GM12878 (cell line): Measurements from ENCODE around the gene SRMS. TPM values are rescaled to one million over a fixed set of nuclear protein-coding genes. Genes with fewer than 3 reads are reported as not detected.

ENCODE experiments used
- ATAC-seq: fragments of 200-7000 bp; cut with Tn5 transposase; 3 replicates; pipeline ENCODE4 v1.9.1; 2020; ENCODE audit warnings: mild to moderate bottlenecking, moderate library complexity
- BruUV-seq: library from RNA; stranded (reverse); fragments of 400-500 nt; replicated peaks from 2 replicates; lab custom pipeline; 2021; lab: Mats Ljungman, UMichigan
- CTCF ChIA-PET: fragments of 300-600 bp; sonication (Branson Sonifier 250); formaldehyde crosslinking; extraction: SDS; loops from one replicate; lab custom pipeline; 2021; ENCODE audit warnings: inconsistent platforms; lab: Yijun Ruan, JAX
- POLR2A ChIA-PET: fragments of 350-600 bp; formaldehyde crosslinking; extraction: SDS; loops from one replicate; lab custom pipeline; 2021; ENCODE audit warnings: inconsistent platforms; lab: Charles Lee
- RAD21 ChIA-PET: fragments of 300-600 bp; sonication (Branson Sonifier 250); formaldehyde crosslinking; loops from one replicate; lab custom pipeline; 2023; ENCODE audit warnings: antibody characterized with exemption; ENCODE audit not compliant: unreplicated experiment; lab: Charles Lee
- SMC1A ChIA-PET: fragments of 300-600 bp; sonication (Branson Sonifier 250); formaldehyde crosslinking; loops from one replicate; lab custom pipeline; 2023; ENCODE audit not compliant: unreplicated experiment, uncharacterized antibody; lab: Charles Lee
- DNase-seq: peaks from one replicate; pipeline ENCODE4 v3.0.0-alpha.2; 2011; ENCODE audit warnings: low read depth, low spot score
- FAIRE-seq: peaks from 3 replicates; lab custom pipeline; 2011; peaks lifted over from hg19 to GRCh38; lab: Jason Lieb, UNC
- H2AFZ ChIP-seq: 2 replicates; pipeline ENCODE4 v1.6.0; 2011; ENCODE audit warnings: low read depth, low read length, control low read depth; ENCODE audit not compliant: control insufficient read depth
- H3K27ac ChIP-seq: 2 replicates; pipeline ENCODE4 v1.5.1; 2011; ENCODE audit warnings: control low read depth; ENCODE audit not compliant: control insufficient read depth, insufficient read depth
- H3K27me3 ChIP-seq, 2 experiments: replicated peaks in 1 of 2; 2 replicates each; pipeline versions ENCODE4 v1.6.0 to v1.6.1; 2011; ENCODE audit warnings: low read length in 1 of 2; ENCODE audit not compliant: control insufficient read depth in 2 of 2, insufficient read depth in 2 of 2
- H3K36me3 ChIP-seq, 2 experiments: 2 replicates each; pipeline ENCODE4 v1.5.1; 2011; ENCODE audit warnings: low read length in 1 of 2; ENCODE audit not compliant: control insufficient read depth in 2 of 2, insufficient read depth in 2 of 2
- H3K4me1 ChIP-seq: 2 replicates; pipeline ENCODE4 v1.6.1; 2011; ENCODE audit warnings: mild to moderate bottlenecking, low read length, moderate library complexity, mixed read lengths; ENCODE audit not compliant: control insufficient read depth, insufficient read depth
- H3K4me2 ChIP-seq: 2 replicates; pipeline ENCODE4 v1.6.0; 2011; ENCODE audit warnings: control low read depth; ENCODE audit not compliant: control insufficient read depth, insufficient read depth
- H3K4me3 ChIP-seq: fragments of 200-600 bp; sonication (generic); 2 replicates; pipeline ENCODE4 v1.5.1; 2016
- H3K79me2 ChIP-seq: 2 replicates; pipeline ENCODE4 v1.6.0; 2011; ENCODE audit warnings: low read length; ENCODE audit not compliant: control insufficient read depth, insufficient read depth
- H3K9ac ChIP-seq: 2 replicates; pipeline ENCODE4 v1.8.0; 2011; ENCODE audit warnings: low read length, control low read depth, mixed read lengths; ENCODE audit not compliant: control insufficient read depth, insufficient read depth
- H3K9me3 ChIP-seq: replicated peaks from 3 replicates; pipeline ENCODE4 v1.5.1; 2011; ENCODE audit warnings: mild to moderate bottlenecking, low read length; ENCODE audit not compliant: control insufficient read depth, insufficient read depth
- H4K20me1 ChIP-seq: 2 replicates; pipeline ENCODE4 v1.6.0; 2011; ENCODE audit not compliant: control insufficient read depth, insufficient read depth
- BCL11A ChIP-seq: IDR thresholded peaks from 2 replicates; pipeline ENCODE4 v1.6.1; 2011; ENCODE audit warnings: low read depth, low read length
- EED ChIP-seq: sonication (generic); IDR thresholded peaks from 2 replicates; pipeline ENCODE4 v1.6.1; 2016; ENCODE audit warnings: antibody characterized with exemption, low read depth
- GABPA ChIP-seq: IDR thresholded peaks from 2 replicates; pipeline ENCODE4 v1.6.1; 2014; ENCODE audit warnings: antibody characterized with exemption, low read depth, mild to moderate bottlenecking, inconsistent platforms
- JUNB ChIP-seq: IDR thresholded peaks from 2 replicates; pipeline ENCODE4 v1.6.1; 2016; ENCODE audit warnings: antibody characterized with exemption, mild to moderate bottlenecking
- NBN ChIP-seq: fragments of 450-650 bp; IDR thresholded peaks from 2 replicates; pipeline ENCODE4 v1.6.1; 2016
- RFX5 ChIP-seq: IDR thresholded peaks from 2 replicates; pipeline ENCODE4 v1.6.1; 2011; ENCODE audit warnings: low read depth, low read length, improper control_type of control experiment
- WGBS: methylation state at CpG from one replicate; pipeline ENCODE4 v1.1.6; 2016; ENCODE audit warnings: low lambda C conversion rate; ENCODE audit not compliant: insufficient replicate concordance, insufficient coverage; ENCODE audit errors: missing lambda C conversion rate; 5-methylcytosine and 5-hydroxymethylcytosine counted together
- in situ Hi-C: fragments of 300-500 bp; cut with MboI; formaldehyde crosslinking; loops from 9 replicates; pipeline ENCODE4 v1.14.3; 2018; ENCODE audit warnings: mixed read lengths
- intact Hi-C: fragments of 100-400 bp; cut with micrococcal nuclease; formaldehyde crosslinking; loops from one replicate; pipeline ENCODE4 v1.14.2; 2022; ENCODE audit not compliant: unreplicated experiment
- polyA plus RNA-seq, 11 experiments: library from polyadenylated mRNA; depleted of rRNA in 4 of 11; unstranded in 6 of 11; stranded (reverse) in 5 of 11; fragments of >200 nt; fragmentation: Nextera tagmentation in 4 of 11; fragmentation: Illumina TruSeq in 1 of 11; extraction: Ambion mirVana in 4 of 11; extraction: Trizol in 1 of 11; gene quantifications; 1 replicate in 1 of 11; 2 replicates in 10 of 11; pipeline versions ENCODE4 v1.2.1 to v1.2.3, GENCODE V29; 2011 to 2016; ENCODE audit warnings: inconsistent platforms in 2 of 11, missing spikeins in 2 of 11, low read depth in 1 of 11
- total RNA-seq, 4 experiments: library from RNA; depleted of rRNA in 3 of 4; stranded (reverse); fragments of >200 nt in 3 of 4; fragmentation: Illumina TruSeq in 1 of 4; extraction: Trizol in 1 of 4; gene quantifications; 2 replicates each; pipeline versions ENCODE4 v1.2.1 to v1.2.3, GENCODE V29; 2013 to 2021

Gene SRMS
- total and polyA plus RNA-seq, 10 of the 15 experiments (the other 5 are each of a cell fraction or from before 2014, with no cell fraction given): not detected

DNA sequence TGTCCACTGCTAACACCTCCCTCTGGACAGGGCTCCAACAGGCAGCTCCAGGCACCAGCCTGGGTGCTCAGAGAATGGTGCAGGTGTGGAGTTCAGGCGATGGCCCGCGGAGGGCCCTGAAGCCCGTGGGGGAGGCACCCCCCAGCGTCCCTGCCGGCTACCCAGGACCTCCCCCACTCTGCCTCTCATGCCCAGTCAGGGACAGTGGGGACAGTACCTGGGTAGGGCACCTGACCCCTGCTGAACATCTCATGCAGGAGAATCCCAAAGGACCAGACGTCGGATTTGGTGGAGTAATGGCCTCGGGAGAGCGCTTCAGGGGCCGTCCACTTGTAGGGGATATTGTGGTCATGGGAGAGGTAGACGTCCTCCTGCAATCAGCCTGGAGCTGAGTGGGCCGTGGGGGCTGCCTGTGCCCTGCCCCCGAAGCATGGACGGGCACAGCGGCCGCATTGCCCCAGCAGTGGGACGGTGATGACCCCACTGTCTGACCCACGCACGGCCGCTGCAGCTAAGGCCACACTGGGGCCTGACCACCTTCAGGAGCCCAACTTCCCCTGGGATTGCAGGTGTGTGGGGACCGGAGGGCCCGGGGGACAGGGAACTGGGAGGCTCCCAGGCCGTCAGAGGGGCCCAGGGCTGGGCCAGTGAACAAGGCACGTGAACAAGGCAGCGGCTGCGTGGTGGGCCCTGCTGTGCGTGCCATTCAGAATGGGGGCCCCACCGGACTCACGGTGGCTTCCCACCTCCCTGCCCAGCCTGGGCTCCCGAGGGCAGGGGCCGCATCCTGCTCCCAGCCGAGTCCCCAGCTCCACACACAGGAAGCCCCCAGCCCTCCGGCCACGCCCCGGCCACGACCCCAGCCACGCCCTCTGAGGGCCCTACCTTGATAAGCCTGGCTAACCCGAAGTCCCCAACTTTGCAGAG is 17.4 kb downstream of the SRMS start:
- Histone ChIP-seq H3K9ac (no peak overlapping the region), H3K4me2 (no peak overlapping the region), H3K36me3 (no peaks in the 10 kb centered on the region), H3K27me3 (no peaks in the 10 kb centered on the region; a peak in 1 of 4 replicates), H3K27ac (no peak overlapping the region), H3K4me1 (peaks cover 10% of the 10 kb centered on the region), H3K79me2 (no peaks in the 10 kb centered on the region), H3K4me3 (no peak overlapping the region), H4K20me1 (no peaks in the 10 kb centered on the region), H2AFZ (no peak overlapping the region), H3K9me3 (no peaks in the 10 kb centered on the region)
- WGBS: 74% methylated on average over 39 of the region's 39 CpGs
- POLR2A ChIA-PET: interaction anchor here (0.8 to 1.5 kb wide), 2 partner anchors 10 to 94 kb away, joined by 3 to 8 read pairs; partner anchors contain the start of gene PPDPF
- RAD21 ChIA-PET: no interaction called here
- ATAC-seq (no peak), DNase-seq (no peak), FAIRE-seq (no peak)
- in situ Hi-C loops: no loop called here
- intact Hi-C loops: no loop called here
- CTCF ChIA-PET: no interaction called here
- no TSS peak for BruUV-seq
- SMC1A ChIA-PET: interaction anchor here (0.8 kb wide), 1 partner anchor 7 kb away, joined by 4 read pairs; the partner anchor contains the start of gene PTK6
- TF ChIP-seq JUNB: no peak
- no peak for TF ChIP-seq RFX5
- TF ChIP-seq GABPA: no peak
- no peak for TF ChIP-seq BCL11A
- no peak for TF ChIP-seq NBN
- TF ChIP-seq EED: no peak
- TF ChIP-seq, all 136 proteins: peak for 0
